ENCODE data around the gene GRM2.
"Not testable (repeated sequence)": the region's sequence is repeated elsewhere in the genome, so short reads cannot be mapped to it uniquely, and the experiment has no call there.

The GRM2 gene

GRCh38 chr3:51729042-51729633, 22.3 kb downstream of the GRM2 start:
- DNase-seq: no peak

GRCh38 chr3:51733859-51734571, 27.1 kb downstream of the GRM2 start:
- DNase-seq: no peak

- DNase-seq: peak; percentile 22
These were observed 27.7 kb downstream of the GRM2 start for GRCh38 chr3:51734572-51734907.

GRCh38 chr3:51735039-51735438, 28.2 kb downstream of the GRM2 start:
- no peak for DNase-seq

- DNase-seq: no peak
These were observed 29.1 kb downstream of the GRM2 start for GRCh38 chr3:51735950-51736349.

GRCh38 chr3:51739110-51739509, 32.2 kb downstream of the GRM2 start:
- DNase-seq: no peak

GRCh38 chr3:51742320-51742719, 35.5 kb downstream of the GRM2 start:
- not testable (repeated sequence) for DNase-seq

- DNase-seq: not testable (repeated sequence)
These were observed 36.1 kb downstream of the GRM2 start for GRCh38 chr3:51742978-51743377.

- DNase-seq: no peak
These were observed 41.0 kb downstream of the GRM2 start for GRCh38 chr3:51747840-51748239.

GRCh38 chr3:51748327-51748726, 41.5 kb downstream of the GRM2 start:
- DNase-seq: no peak

- no peak for DNase-seq
These were observed 44.0 kb downstream of the GRM2 start for GRCh38 chr3:51750878-51751277.

- DNase-seq: no peak
These were observed 44.4 kb downstream of the GRM2 start for GRCh38 chr3:51751287-51751686.

- DNase-seq: not testable (repeated sequence)
These were observed 47.2 kb downstream of the GRM2 start for GRCh38 chr3:51753763-51754750.

GRCh38 chr3:51759203-51759602, 52.3 kb downstream of the GRM2 start:
- DNase-seq: no peak
